Coronary artery (tissue), 2 donors: ENCODE data around the gene FANCC.

Experiments used
- DNase-seq: peaks from one replicate; pipeline ENCODE4 v3.0.0-alpha.2; 2017; ENCODE audit warnings: low spot score
- H3K27ac ChIP-seq, 2 donors: fragments of 200-600 bp; sonication (generic); one replicate each; pipeline ENCODE4 v1.5.1; 2016 to 2019
- H3K4me3 ChIP-seq: fragments of 200-600 bp; sonication (generic); 2 replicates; pipeline ENCODE4 v1.5.1; 2016; ENCODE audit warnings: mild to moderate bottlenecking, moderate library complexity
- CTCF ChIP-seq: fragments of 200-600 bp; sonication (generic); IDR thresholded peaks from one replicate; pipeline ENCODE4 v1.5.1; 2019; ENCODE audit warnings: antibody characterized with exemption

Gene FANCC

GRCh38 chr9:95142315-95142714 is 175.2 kb downstream of the FANCC start:
- TF ChIP-seq CTCF: no peak
- Histone ChIP-seq H3K4me3 (no peak overlapping the region), H3K27ac (no peak overlapping the region)
- no peak for DNase-seq

GRCh38 chr9:95140821-95141220 is 176.7 kb downstream of the FANCC start:
- Histone ChIP-seq H3K4me3 (no peak overlapping the region), H3K27ac (no peak overlapping the region)
- TF ChIP-seq CTCF: no peak
- DNase-seq: no peak

GRCh38 chr9:95139126-95139525 is 178.4 kb downstream of the FANCC start:
- H3K27ac ChIP-seq: no peak overlapping the region
- no peak for DNase-seq
- no peak for TF ChIP-seq CTCF
- H3K4me3 ChIP-seq: no peak overlapping the region

GRCh38 chr9:95138474-95138873 is 179.0 kb downstream of the FANCC start:
- no peak overlapping the region for H3K4me3 ChIP-seq
- DNase-seq: no peak
- H3K27ac ChIP-seq: no peak overlapping the region
- TF ChIP-seq CTCF: no peak

- H3K27ac ChIP-seq: no peak overlapping the region
- H3K4me3 ChIP-seq: no peak overlapping the region
- DNase-seq: no peak
- TF ChIP-seq CTCF: no peak
These were observed 179.8 kb downstream of the FANCC start for GRCh38 chr9:95137587-95138145.

GRCh38 chr9:95135756-95136155 is 181.8 kb downstream of the FANCC start:
- no peak for TF ChIP-seq CTCF
- no peak overlapping the region for H3K27ac ChIP-seq
- no peak overlapping the region for H3K4me3 ChIP-seq
- DNase-seq: no peak

GRCh38 chr9:95134457-95134881 is 183.0 kb downstream of the FANCC start:
- no peak for TF ChIP-seq CTCF
- Histone ChIP-seq H3K4me3 (no peak overlapping the region), H3K27ac (no peak overlapping the region)
- DNase-seq: no peak
